Midbrain (tissue), 1 donor: Measurements from ENCODE around the gene NLRX1.
"Not testable (repeated sequence)": the region's sequence is repeated elsewhere in the genome, so short reads cannot be mapped to it uniquely, and the experiment has no call there.

Source experiments
- DNase-seq: peaks from one replicate; lab custom pipeline; 2025; lab: John Stamatoyannopoulos, UW

Gene NLRX1

GRCh38 chr11:119153049-119153818, 15.3 kb upstream of the NLRX1 start:
- no peak for DNase-seq

GRCh38 chr11:119154178-119154577, 14.3 kb upstream of the NLRX1 start:
- no peak for DNase-seq

- DNase-seq = no peak
Measured at GRCh38 chr11:119155733-119156492, 12.6 kb upstream of the NLRX1 start.

- DNase-seq = no peak
Measured at GRCh38 chr11:119156496-119156895, 12.0 kb upstream of the NLRX1 start.

GRCh38 chr11:119157063-119157462, 11.5 kb upstream of the NLRX1 start:
- DNase-seq = no peak

GRCh38 chr11:119158467-119158866, 10.1 kb upstream of the NLRX1 start:
- DNase-seq = no peak

- DNase-seq = no peak
Measured at GRCh38 chr11:119160151-119160550, 8.4 kb upstream of the NLRX1 start.

- no peak for DNase-seq
Measured at GRCh38 chr11:119161871-119162270, 6.7 kb upstream of the NLRX1 start.

GRCh38 chr11:119166368-119167076, 2.0 kb upstream of the NLRX1 start:
- no peak for DNase-seq

- DNase-seq = not testable (repeated sequence)
Measured at GRCh38 chr11:119167077-119167458, 1.5 kb upstream of the NLRX1 start.

GRCh38 chr11:119167933-119168332, 592 bp upstream of the NLRX1 start:
- DNase-seq = no peak

- DNase-seq = no peak
Measured at GRCh38 chr11:119169282-119169719, 776 bp downstream of the NLRX1 start.

GRCh38 chr11:119172513-119172912, 4.0 kb downstream of the NLRX1 start:
- no peak for DNase-seq

- no peak for DNase-seq
Measured at GRCh38 chr11:119173453-119173852, 4.9 kb downstream of the NLRX1 start.

- DNase-seq = no peak
Measured at GRCh38 chr11:119175493-119176077, 7.1 kb downstream of the NLRX1 start.

GRCh38 chr11:119178166-119178680, 9.7 kb downstream of the NLRX1 start:
- DNase-seq = no peak

GRCh38 chr11:119179342-119179741, 10.8 kb downstream of the NLRX1 start:
- no peak for DNase-seq

- DNase-seq = no peak
Measured at GRCh38 chr11:119179983-119180382, 11.5 kb downstream of the NLRX1 start.

- DNase-seq = no peak
Measured at GRCh38 chr11:119180729-119181676, 12.5 kb downstream of the NLRX1 start.

- no peak for DNase-seq
Measured at GRCh38 chr11:119181677-119182412, 13.3 kb downstream of the NLRX1 start.
